Gastroesophageal sphincter (tissue), 3 donors: Measurements from ENCODE around the gene ZNF335.

Experiments
- CTCF ChIP-seq, 4 experiments: fragments of 200-600 bp in 2 of 4; fragments of 450-650 bp in 2 of 4; sonication (generic) in 1 of 4; IDR thresholded peaks; one replicate each; pipeline ENCODE4 v1.5.1; 2017 to 2019; ENCODE audit warnings: antibody characterized with exemption in 4 of 4, mild to moderate bottlenecking in 2 of 4, moderate library complexity in 2 of 4
- POLR2A ChIP-seq, 2 donors: fragments of 450-650 bp; IDR thresholded peaks; one replicate each; pipeline ENCODE4 v1.6.1; 2017; ENCODE audit warnings: antibody characterized with exemption in 2 of 2, mild to moderate bottlenecking in 2 of 2, moderate library complexity in 1 of 2
- POLR2AphosphoS5 ChIP-seq: sonication (generic); formaldehyde crosslinking; IDR thresholded peaks from one replicate; pipeline ENCODE4 v1.6.1; 2017; ENCODE audit warnings: antibody characterized with exemption

GRCh38 chr20:45999557-46000261 lies 27.7 kb upstream of the ZNF335 start:
- TF ChIP-seq CTCF (IDR thresholded peaks at IDR 0.05) (no peak), POLR2A (IDR thresholded peaks at IDR 0.05) (no peak), POLR2AphosphoS5 (no peak)
